Measurements from ENCODE around the gene CDC16. TPM values are rescaled to one million over a fixed set of nuclear protein-coding genes. Genes with fewer than 3 reads are reported as not detected.

Gene CDC16
- total RNA-seq, 1 experiment from 2014 or later, result 61.0 TPM

DNA sequence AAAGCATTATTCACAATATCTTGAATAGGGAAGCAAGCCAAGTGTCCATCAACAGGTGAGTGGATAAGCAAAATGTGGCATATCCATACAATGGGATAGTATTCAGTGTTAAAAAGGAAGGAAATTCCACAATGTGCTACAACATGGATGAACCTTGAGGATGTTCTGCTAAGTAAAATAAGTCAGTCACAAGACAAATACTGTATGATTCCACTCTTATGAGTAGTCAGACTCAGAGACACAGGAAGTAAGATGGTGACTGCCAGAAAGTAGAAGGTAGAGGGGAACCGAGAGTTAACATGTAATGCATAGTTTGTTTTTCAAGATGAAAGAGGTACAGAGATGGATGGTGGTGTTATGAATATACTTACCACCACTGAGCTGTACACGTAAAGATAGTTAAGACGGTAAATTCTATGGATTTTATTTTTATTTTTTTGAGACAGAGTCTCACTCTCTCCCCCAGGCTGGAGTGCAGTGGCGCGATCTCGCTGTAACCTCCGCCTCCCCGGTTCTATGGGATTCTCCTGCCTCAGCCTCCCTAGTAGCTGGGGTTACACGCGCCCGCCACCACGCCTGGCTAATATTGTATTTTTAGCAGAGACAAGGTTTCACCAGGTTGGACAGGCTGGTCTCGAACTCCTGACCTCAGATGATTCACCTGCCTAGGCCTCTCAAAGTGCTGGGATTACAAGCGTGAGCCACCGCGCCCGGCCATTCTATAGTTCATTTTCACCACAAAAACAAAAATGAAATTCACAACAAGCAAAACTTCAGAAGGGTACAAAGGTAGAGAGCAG, 78.6 kb downstream of the CDC16 start:
- ChIA-PET POLR2A (interaction anchor here (0.7 to 2.6 kb wide), 2 partner anchors 27 to 32 kb away, joined by 3 to 7 read pairs; partner anchors contain the start of gene UPF3A), RAD21 (ENCODE audit: low non-redundant PET in 1 of 2, low total read pairs in 2 of 2, uncharacterized antibody in 2 of 2, unreplicated experiment in 2 of 2) (no interaction called here), CTCF (interaction anchor here (0.7 kb wide), 1 partner anchor 12 kb away, joined by 5 read pairs; no protein-coding TSS in a partner anchor)
- H3K27me3 ChIP-seq (ENCODE audit: insufficient read depth, low read length), result no peaks in the 10 kb centered on the region
- H3K9me2 ChIP-seq (ENCODE audit: insufficient read depth), result no peaks in the 10 kb centered on the region
- peak overlapping the region; percentile 89 for H3K9ac ChIP-seq (ENCODE audit: low read length)
- no peaks in the 10 kb centered on the region for H3K9me3 ChIP-seq (ENCODE audit: control insufficient read depth in 1 of 2, insufficient read depth in 1 of 2, low read depth in 1 of 2, low read length in 2 of 2)
- H2AFZ ChIP-seq (ENCODE audit: low read depth, low read length, poor library complexity, severe bottlenecking), result peak overlapping the region; percentile 82
- intact Hi-C loops (cut with micrococcal nuclease), result loop anchor here (2.0 kb wide), 1 partner anchor 30 kb away; no protein-coding TSS in a partner anchor
- H4K20me1 ChIP-seq (ENCODE audit: insufficient read depth), result peaks cover 3% of the 10 kb centered on the region; the same call in 1 of the 2 replicates
- no peak for DNase-seq (ENCODE audit: low read depth, low spot score)
- peak; percentile 5; the same call in 1 of the 2 replicates for TF ChIP-seq ELF1 (IDR thresholded peaks at IDR 0.05; ENCODE audit: borderline replicate concordance, low read depth)
- TF ChIP-seq, protein P1, sequence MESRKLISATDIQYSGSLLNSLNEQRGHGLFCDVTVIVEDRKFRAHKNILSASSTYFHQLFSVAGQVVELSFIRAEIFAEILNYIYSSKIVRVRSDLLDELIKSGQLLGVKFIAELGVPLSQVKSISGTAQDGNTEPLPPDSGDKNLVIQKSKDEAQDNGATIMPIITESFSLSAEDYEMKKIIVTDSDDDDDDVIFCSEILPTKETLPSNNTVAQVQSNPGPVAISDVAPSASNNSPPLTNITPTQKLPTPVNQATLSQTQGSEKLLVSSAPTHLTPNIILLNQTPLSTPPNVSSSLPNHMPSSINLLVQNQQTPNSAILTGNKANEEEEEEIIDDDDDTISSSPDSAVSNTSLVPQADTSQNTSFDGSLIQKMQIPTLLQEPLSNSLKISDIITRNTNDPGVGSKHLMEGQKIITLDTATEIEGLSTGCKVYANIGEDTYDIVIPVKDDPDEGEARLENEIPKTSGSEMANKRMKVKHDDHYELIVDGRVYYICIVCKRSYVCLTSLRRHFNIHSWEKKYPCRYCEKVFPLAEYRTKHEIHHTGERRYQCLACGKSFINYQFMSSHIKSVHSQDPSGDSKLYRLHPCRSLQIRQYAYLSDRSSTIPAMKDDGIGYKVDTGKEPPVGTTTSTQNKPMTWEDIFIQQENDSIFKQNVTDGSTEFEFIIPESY (IDR thresholded peaks at IDR 0.05; ENCODE audit: extremely low read depth, insufficient replicate concordance, low read length), result no peak
- TF ChIP-seq SP1 (IDR thresholded peaks at IDR 0.05; ENCODE audit: low read depth), result peak; percentile 31; the same call in 1 of the 2 replicates
- no peak for TF ChIP-seq ZFX (IDR thresholded peaks at IDR 0.05)
- TF ChIP-seq, protein P2, sequence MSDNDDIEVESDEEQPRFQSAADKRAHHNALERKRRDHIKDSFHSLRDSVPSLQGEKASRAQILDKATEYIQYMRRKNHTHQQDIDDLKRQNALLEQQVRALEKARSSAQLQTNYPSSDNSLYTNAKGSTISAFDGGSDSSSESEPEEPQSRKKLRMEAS (IDR thresholded peaks at IDR 0.05), result peak; percentile 9; the same call in 1 of the 2 replicates
- peak; percentile 50; the same call in 1 of the 2 replicates for TF ChIP-seq POLR2AphosphoS5 (IDR thresholded peaks at IDR 0.05; ENCODE audit: low read depth, low read length)
- no peak for TF ChIP-seq SRF (IDR thresholded peaks at IDR 0.05; ENCODE audit: low read depth)
- no peak for TF ChIP-seq TCF7L2 (IDR thresholded peaks at IDR 0.05; ENCODE audit: borderline replicate concordance, extremely low read depth, insufficient read depth, insufficient read length)
- no peak; the same call in 1 of the 2 replicates for TF ChIP-seq CEBPB (IDR thresholded peaks at IDR 0.05; ENCODE audit: low read depth)
- peak; percentile 23 for TF ChIP-seq POLR2A (IDR thresholded peaks at IDR 0.05; ENCODE audit: borderline replicate concordance, extremely low read depth, insufficient read depth, insufficient read length)
- no peak for TF ChIP-seq RAD21 (IDR thresholded peaks at IDR 0.05; ENCODE audit: low read depth)
- TF ChIP-seq CBX3 (IDR thresholded peaks at IDR 0.05; ENCODE audit: low read depth), result no peak
- TF ChIP-seq FOSL1 (IDR thresholded peaks at IDR 0.05; ENCODE audit: low read depth), result no peak
- H3K27ac ChIP-seq (ENCODE audit: low read depth, low read length), result peak overlapping the region; percentile 93
- ATAC-seq, result peak; percentile 49
- H3K4me3 ChIP-seq (replicated peaks in 1 of 2; ENCODE audit: low read depth in 1 of 2, low read length in 2 of 2), result peak overlapping the region; percentile 72 to 85
- peaks cover 39% of the 10 kb centered on the region for H3K79me2 ChIP-seq (ENCODE audit: insufficient read depth, low read length)
- no peaks in the 10 kb centered on the region; a peak in 1 of 4 replicates for H3K36me3 ChIP-seq (ENCODE audit: control insufficient read depth in 1 of 2, insufficient read depth in 2 of 2, low read length in 2 of 2)
- peak overlapping the region; percentile 93 for H3K4me2 ChIP-seq (ENCODE audit: low read length)
- BruUV-seq (replicated peaks), result no TSS peak
- peaks cover 3 to 22% of the 10 kb centered on the region in 2 experiments for H3K4me1 ChIP-seq (ENCODE audit: control insufficient read depth in 1 of 2, insufficient read depth in 2 of 2, low read length in 2 of 2)
